HFFc6 (cell line): Measurements from ENCODE around the gene ARHGEF4. TPM values are rescaled to one million over a fixed set of nuclear protein-coding genes. Genes with fewer than 3 reads are reported as not detected.
A peak's percentile ranks its signal among the peaks of the same experiment; 100 is the strongest.

Experiments
- DNase-seq: peaks from one replicate; pipeline ENCODE4 v3.0.0-alpha.2; 2018
- H3K27ac Mint-ChIP-seq: 2 replicates; pipeline ENCODE4 v1.8.0; 2020; ENCODE audit warnings: mild to moderate bottlenecking, mixed read lengths
- H3K27me3 Mint-ChIP-seq: 2 replicates; pipeline ENCODE4 v1.8.0; 2021; ENCODE audit warnings: mild to moderate bottlenecking, moderate library complexity, mixed read lengths; ENCODE audit not compliant: insufficient read depth
- H3K36me3 Mint-ChIP-seq: 2 replicates; pipeline ENCODE4 v1.8.0; 2021; ENCODE audit warnings: low read depth, mixed read lengths
- H3K4me1 Mint-ChIP-seq: 2 replicates; pipeline ENCODE4 v1.8.0; 2020; ENCODE audit warnings: low read depth, mixed read lengths
- H3K4me3 Mint-ChIP-seq: 2 replicates; pipeline ENCODE4 v1.8.0; 2020; ENCODE audit warnings: mild to moderate bottlenecking, moderate library complexity, mixed read lengths
- H3K9me3 Mint-ChIP-seq: 2 replicates; pipeline ENCODE4 v1.8.0; 2020; ENCODE audit warnings: mild to moderate bottlenecking, mixed read lengths
- CTCF ChIP-seq: fragments of 200-600 bp; sonication (generic); IDR thresholded peaks from 2 replicates; pipeline ENCODE4 v1.5.0; 2021; ENCODE audit warnings: antibody characterized with exemption, mild to moderate bottlenecking
- total RNA-seq, 6 experiments: library from RNA; stranded (reverse); fragmentation: NEBNext Ultra II Directional; extraction: Animal tissue kit (Norgen Biotek cat#: 25700); gene quantifications; 2 replicates in 1 of 6; 3 replicates in 5 of 6; pipeline ENCODE4 v1.2.3, GENCODE V29; 2021

The ARHGEF4 gene
- total RNA-seq, 6 experiments from 2014 or later: 0.94 to 2.2 (median 1.4) TPM

- no peaks in the 10 kb centered on the region for H3K9me3 Mint-ChIP-seq
- peaks cover 22% of the 10 kb centered on the region for H3K4me1 Mint-ChIP-seq
- H3K4me3 Mint-ChIP-seq: peak overlapping the region; percentile 96
- no peak for TF ChIP-seq CTCF
- DNase-seq: no peak
- peak overlapping the region; percentile 91 for H3K27ac Mint-ChIP-seq
- peaks cover 4% of the 10 kb centered on the region for H3K36me3 Mint-ChIP-seq
- H3K27me3 Mint-ChIP-seq: no peaks in the 10 kb centered on the region
Observed at GRCh38 chr2:131094463-131095281, 258.0 kb downstream of the ARHGEF4 start.

Other genes starting within 250 kb of the ARHGEF4 start
- gene CFC1, start 237.3 kb upstream of the ARHGEF4 start, total RNA-seq: not detected
- gene POTEJ, start 225.5 kb upstream of the ARHGEF4 start, total RNA-seq: not detected
- gene GPR148, start 107.8 kb upstream of the ARHGEF4 start, total RNA-seq: not detected
- gene AMER3, start 81.4 kb upstream of the ARHGEF4 start, total RNA-seq: not detected